Muscle of back (tissue), 10 donors: ENCODE results near the gene NAMPT. TPM values are rescaled to one million over a fixed set of nuclear protein-coding genes. Genes with fewer than 3 reads are reported as not detected.

ENCODE experiments used
- polyA plus RNA-seq, 10 donors: library from polyadenylated mRNA; unstranded; fragments of 120-200 nt; gene quantifications; one replicate each; pipeline ENCODE4 v1.2.1, GENCODE V29; 2013; ENCODE audit not compliant: insufficient read length in 10 of 10

The NAMPT gene
- polyA plus RNA-seq, 10 donors, result 17.7 to 27.3 (median 21.2) TPM

Other genes with a start within 250 kb of the NAMPT start
- gene SYPL1, start 172.7 kb downstream of the NAMPT start, polyA plus RNA-seq, result 10 to 100 TPM; 57.9 to 81.0 (median 70.5) TPM